Stimulated activated CD4-positive, alpha-beta T cell treated with anti-CD3 and anti-CD28 coated beads, Interleukin-12 subunit alpha, Interleukin-12 subunit beta, amount 100 ng/mL, for 48 hours (primary cell): ENCODE results near the gene INPP5A.

Source experiments
- DNase-seq, 3 donors: peaks; one replicate each; pipeline ENCODE4 v3.0.0-alpha.2; 2020; ENCODE audit warnings: low read depth in 2 of 3, low spot score in 1 of 3

INPP5A gene

DNA sequence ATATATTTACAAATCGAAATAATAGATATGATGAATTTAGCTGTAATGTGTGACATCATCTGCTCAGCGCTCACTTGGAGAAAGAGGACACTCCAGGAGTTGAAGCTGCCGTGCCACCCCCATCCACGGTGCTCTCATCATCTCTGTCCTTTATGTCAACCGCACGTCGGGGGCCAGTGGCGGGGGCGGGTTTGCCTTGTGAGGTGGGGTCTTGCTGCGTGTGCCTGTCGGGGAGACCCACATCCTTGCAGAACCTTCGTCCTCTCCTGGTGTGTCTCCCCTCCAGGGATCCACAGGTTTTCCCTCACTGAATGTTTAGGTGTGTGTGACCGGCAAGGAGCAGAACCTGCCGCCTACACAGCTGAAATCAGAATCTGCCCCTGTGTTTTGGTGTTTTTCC, 71.6 kb downstream of the INPP5A start:
- DNase-seq: no peak

DNA sequence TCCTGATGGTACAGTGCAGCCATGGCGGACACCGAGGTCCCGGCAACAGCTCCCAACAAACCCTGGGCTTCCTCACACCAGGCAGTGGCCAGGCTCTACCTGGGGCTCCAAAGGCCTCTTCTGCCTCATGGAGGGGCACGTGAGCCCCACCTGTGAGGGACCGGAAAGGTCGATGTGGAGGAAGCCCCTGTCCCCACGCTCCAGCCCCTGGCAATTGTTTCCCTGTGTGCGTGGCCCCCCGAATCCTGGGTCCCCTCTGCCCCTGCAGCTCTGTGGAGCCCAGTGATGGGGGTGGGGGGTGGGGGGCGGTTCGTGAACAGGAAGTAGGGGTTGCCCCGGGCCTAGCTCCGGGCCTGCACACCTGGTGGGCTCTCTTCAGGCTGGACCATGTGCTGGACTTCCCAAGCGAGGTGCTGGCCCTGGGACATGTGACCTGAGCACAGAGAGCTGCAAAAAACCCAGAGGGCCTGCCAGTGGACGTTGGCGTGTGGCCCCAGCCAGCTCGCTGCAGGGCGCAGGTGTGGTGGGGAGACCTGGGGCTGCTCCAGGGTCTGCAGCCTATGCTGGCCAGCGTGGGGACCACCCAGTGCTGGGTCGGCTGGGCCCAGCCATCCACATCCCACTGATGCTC, 72.6 kb downstream of the INPP5A start:
- no peak for DNase-seq

DNA sequence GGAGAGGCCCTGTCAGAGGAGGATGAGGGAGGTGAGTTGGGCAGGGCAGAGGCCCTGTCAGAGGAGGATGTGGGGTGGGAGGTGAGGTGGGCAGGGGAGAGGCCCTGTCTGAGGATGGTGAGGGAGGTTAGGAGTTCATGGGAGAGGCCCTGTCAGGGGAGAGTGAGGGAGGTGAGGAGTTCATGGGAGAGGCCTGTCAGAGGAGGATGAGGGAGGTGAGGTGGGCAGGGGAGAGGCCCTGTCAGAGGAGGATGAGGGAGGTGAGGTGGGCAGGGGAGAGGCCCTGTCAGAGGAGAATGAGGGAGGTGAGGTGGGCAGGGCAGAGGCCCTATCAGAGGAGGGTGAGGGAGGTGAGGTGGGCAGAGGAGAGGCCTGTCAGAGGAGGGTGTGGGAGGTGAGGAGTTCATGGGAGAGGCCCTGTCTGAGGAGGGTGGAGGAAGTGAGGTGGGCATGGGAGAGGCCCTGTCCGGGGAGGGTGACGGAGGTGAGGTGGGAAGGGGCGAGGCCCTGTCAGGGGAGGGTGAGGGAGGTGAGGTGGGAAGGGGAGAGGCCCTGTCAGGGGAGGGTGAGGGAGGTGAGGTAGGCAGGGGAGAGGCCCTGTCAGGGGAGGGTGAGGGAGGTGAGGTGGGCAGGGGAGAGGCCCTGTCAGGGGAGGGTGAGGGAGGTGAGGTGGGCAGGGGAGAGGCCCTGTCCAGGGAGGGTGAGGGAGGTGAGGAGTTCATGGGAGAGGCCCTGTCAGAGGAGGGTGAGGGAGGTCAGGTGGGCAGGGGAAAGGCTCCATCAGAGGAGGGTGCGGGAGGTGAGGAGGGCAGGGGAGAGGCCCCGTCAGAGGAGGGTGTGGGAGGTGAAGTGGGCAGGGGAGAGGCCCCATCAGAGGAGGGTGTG, 73.7 kb downstream of the INPP5A start:
- no peak for DNase-seq

DNA sequence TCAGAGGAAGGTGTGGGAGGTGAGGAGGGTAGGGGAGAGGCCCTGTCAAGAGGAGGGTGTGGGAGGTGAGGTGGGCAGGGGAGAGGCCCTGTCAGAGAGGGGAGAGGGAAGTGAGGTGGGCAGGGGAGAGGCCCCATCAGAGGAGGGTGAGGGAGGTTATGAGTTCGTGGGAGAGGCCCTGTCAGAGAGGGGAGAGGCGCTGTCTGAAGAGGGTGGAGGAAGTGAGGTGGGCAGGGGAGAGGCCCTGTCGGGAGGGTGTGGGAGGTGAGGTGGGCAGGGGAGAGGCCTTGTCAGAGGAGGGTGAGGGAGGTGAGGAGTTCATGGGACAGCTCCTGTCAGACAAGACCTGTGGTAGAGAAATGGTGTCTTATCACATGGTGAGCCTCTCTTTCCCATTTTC, 74.4 kb downstream of the INPP5A start:
- no peak for DNase-seq

DNA sequence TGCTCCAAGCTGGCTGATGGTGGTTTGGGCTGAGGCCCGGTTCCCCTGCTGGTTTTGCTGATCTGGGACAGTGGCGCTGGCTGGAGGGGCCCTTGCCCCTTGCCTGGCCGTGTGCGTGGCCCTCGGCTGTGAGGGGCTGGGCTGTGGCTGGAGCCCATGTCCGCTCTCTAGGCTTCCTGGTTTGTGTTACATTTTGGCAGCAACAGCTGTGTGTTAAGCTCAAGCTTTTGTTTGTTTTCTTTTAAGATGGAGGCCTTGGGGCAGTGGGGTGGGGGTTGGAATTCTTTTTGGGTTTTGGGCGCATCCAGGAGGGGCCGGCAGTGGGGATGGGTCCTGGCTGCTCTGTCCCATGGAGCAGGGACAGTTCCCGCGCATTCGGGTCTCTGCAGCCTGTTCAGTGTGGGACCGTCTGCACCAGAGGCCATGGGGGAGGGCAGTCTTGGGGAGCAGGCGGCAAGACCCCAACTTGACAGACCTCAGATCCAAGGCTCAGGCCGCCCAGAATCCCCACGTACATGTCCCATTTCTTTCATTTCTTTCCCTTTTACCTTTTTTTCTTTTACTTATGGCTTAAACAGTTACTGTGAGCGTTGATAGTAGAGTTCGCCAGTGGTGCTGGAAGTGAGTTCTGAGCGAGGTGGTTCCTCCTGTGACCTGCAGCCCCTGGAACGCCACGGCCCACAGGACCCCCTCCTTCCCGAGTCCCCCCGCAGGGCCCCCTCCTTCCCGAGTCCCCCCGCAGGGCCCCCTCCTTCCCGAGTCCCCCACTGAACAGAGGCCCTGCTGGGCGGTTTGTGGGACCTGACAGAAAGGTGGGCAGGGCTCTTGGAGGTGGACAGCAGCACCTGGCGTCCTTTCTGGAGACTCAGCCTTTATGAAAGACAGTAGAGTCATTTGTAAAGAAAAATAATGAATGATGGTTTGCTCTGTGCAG, 75.3 kb downstream of the INPP5A start:
- DNase-seq: no peak

DNA sequence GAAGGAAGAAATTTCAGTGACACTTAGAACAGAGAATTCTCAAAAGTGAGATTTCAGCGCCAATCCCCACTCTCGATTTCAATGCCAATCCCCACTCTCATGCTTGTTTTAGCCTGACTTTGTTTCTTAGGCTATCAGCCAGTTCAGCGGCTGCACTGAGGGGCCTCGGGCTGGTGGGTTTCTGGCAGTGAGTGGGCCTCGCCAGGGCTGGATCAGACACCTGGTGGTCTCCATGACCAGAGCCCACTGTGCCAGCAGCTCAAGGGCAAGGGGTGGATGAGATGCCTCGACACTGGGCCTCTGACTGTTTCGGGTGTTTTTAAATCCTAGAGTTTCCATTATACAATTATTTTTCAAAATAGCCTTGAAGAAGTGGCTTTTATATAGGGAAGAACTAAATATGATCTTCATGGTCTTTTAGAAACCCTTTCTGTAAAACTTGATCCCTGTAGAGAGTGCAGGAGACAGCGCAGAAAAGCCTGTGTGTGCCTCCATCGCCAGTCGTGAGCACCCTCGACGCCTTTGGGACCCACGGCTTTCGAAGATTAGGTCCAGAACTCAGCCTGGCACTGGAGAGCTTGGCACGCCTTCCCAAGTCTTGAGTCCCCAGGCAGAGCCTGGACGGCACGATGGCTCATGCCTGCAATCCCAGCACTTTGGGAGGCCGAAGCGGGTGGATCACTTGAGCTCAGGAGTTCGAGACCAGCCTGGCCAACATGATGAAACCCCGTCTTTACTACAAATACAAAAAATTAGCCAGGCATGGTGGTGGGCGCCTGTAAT, 76.2 kb downstream of the INPP5A start:
- no peak for DNase-seq

DNA sequence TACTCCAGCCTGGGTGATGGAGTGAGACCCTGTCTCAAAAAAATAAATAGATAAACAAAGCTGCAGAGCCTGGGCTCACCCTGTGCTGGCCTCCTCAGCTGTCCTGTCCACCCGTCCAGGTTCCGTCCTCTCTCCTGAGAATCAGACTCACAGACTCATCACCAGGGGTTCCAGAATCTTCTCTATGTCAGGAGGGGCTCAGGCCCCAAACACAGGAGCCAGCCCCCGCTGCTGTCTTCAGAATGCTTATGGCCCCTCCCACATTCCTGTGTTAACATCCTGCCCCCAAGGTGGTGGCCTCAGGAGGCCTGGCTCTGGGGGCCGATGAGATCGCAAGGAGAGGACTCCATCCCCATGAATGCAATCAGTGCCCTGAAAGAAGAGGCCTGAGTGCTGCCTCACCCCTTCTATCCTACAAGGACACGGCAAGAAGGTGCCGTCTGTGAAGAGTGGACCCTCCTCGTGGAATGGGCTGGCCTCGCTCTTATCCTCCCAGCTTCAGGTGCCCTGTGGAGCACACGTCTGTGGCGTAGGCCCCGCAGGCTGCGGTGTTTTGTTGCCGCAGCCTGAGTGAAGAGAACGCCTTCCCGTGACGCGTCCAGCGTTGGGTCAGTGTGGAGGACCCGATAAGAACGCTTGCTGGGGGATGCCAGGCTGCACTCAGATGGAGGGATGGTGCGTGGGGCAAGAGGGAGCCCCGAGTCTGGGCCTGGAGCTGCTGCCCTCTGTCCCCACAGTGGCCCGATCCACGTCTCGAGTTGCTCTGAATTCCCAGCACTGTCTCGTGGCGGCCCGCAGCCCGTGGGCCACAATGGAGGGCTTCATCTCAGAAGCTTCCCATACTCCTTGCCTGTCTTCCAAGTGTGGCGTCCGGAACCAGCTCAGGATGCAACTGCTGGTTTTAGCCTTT, 77.1 kb downstream of the INPP5A start:
- no peak for DNase-seq

DNA sequence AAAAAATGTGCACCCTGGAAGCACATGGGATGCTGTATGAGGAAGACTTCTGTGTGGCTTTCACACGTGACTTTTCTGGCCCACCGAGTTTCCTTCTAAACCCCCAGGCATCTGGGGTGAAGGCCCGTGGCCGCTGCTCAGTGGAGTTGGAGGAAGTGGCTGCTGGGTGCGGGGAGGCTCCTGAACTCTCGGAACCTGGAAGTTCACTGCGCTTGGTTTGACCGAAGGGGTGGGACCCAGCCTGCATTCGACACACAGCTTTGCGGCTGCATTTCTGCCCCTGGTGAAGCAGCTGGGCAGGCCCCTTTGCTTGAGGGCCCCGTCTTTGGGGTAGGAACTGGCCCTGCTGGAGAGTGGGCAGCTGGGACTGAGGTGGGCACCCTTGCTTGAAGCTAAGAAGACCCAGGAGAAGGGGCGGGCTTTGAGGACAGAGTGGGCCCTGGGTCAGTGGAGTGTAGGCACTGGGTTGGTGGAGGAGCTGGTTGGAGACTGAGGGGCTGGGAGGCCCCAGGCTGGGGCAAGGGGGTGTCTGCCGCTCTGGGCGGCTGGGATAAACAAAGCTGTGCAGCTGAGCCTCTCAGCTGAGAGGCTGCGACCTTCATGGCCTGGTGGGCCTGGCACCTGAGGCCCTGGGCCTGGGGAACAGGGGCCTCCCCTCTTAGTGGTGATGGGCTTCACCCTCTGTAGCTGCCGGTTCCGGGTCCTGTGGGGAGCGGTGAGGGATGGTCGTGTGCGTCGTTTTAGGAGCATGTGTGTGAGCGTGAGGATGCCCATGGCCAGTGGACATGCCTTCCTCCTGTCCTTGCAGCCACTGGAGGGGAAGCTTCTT, 78.0 kb downstream of the INPP5A start:
- no peak for DNase-seq

DNA sequence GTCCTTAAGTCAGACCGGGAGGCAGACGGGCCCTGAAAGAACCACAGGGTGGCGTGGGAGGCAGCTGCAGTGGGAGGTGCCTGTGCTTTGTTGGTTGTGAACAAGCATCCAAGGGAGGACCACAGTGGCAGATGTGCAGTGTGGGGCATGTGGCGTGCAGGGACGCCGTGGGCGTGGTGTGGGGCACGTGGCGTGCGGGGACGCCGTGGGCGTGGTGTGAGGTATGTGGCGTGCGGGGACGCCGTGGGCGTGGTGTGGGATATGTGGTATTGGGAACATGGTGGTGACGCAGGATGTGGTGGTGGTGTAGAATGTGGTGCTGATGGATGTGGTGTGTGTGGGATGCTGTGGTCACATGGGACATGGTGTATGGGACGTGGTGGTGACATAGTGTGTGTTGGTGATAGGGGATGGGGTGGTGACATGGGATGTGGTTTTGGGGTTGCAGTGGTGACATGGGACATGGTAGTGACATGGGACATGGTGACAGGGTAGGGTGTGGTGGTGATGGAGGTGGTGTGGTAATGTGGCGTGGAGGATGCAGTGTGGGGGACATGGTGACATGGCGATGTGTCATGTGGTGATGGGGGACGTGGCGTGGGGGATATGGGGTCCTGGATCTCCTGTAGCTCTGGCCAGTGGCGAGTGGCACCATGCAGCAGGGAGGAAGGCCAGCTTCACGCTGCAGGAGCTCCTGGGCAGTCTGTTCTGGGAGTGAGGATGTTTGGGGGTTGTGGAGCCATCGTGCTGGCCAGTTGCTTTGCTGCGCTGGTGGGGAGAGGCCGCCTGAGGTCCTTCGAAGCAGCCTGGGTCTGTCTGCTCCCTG, 78.8 kb downstream of the INPP5A start:
- DNase-seq: peak; percentile 51 to 63 (median 61)

DNA sequence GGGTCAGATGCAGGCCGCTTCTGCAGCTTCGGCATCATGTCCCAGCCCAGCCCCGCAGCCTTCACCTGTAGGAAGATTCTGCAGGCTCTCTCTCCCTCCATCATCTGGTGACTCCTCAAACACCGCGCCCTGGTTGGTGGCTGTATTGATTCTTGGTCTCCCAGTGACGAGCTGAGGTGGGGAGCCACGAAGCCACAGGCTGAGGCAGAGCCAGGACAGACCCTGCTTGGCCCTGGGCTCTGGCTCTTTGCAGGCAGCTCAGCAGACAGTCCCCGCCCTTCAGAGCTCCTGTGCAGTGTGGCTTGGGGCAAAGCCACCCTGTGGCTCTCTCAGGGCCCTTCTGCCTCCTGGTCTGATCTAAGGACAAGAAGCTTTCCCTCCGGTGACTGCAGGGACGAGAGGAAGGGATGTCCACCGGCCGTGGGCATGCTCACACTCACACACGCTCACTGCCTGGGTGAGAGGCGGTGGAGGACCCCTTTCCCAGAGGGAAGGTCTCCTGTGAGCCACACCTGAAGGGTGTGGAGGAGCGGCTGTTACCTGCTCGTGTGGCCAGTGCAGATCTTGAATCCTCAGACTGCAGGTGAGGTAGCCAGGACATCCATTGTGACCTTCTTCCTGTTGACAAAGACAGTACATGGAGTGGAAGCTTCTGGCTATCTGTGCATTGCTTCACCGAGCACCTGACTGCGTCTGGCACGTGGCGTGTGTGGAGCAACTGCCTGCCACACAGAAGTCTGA, 79.6 kb downstream of the INPP5A start:
- DNase-seq: no peak

DNA sequence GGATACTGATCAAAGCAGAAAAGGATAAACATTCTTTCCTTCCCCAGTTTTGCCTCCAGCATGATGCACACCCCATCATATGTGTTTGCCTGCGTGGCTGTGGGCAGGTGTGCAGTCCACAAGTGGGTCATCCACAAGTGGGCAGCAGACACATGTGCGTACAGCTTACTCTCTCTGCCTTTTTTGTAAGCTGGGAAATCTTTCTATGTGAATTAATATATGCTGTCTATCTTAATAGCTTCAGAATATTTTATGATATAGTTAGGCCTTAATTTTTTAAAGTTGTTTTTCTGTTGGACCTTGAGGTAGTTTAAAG, 80.1 kb downstream of the INPP5A start:
- DNase-seq: no peak

DNA sequence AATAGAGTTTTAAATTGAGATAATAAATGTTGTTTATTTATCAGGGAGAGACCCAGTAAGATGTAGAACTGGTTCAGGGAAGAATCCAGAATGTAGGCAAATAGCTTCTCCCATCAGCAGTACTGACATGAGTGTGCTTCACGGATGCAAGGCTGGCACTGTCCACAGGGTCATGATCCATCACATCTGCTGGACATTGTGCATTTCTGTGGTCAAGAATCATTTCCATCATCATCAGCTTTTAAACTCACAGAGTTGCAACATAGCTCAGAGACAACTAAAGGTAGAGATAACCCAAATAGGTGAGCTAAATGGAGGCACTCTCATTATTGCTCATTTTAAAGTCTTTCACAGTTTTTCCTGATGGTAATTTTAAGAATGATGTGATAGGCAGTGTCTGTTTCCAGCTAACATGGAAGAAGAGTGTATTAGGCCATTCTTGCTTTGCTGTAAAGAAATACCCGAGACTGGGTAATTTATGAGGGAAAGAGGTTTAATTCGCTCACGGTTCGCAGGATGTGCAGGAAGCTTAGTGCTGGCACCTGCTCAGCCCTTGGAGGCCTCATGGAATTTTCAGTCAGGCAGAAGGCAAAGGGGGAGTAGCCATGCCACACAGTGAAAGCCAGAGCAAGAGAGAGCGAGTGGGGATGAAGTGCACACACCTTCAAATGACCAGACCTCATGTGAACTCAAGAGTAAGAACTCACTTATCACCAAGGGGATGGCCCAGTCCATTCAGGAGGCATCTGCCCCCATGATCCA, 80.8 kb downstream of the INPP5A start:
- DNase-seq: no peak

DNA sequence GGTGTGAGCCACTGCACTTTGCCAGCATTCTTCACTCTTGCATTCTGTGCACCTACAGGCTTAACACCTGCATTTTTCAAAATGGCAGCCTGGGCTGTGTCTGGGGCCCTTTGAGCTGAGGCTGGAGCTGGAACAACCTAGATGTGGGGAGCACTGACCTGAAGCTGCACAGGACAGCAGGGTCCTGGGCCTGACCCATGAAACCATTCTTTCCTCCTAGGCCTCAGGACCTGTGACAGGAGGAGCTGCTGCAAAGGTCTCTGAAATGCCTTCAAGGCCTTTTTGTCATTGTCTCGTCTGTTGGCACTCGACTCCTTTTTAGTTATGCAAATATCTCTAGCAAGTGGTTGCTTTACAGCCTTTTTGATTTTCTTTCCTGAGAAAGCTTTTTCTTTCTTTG, 82.3 kb downstream of the INPP5A start:
- no peak for DNase-seq

DNA sequence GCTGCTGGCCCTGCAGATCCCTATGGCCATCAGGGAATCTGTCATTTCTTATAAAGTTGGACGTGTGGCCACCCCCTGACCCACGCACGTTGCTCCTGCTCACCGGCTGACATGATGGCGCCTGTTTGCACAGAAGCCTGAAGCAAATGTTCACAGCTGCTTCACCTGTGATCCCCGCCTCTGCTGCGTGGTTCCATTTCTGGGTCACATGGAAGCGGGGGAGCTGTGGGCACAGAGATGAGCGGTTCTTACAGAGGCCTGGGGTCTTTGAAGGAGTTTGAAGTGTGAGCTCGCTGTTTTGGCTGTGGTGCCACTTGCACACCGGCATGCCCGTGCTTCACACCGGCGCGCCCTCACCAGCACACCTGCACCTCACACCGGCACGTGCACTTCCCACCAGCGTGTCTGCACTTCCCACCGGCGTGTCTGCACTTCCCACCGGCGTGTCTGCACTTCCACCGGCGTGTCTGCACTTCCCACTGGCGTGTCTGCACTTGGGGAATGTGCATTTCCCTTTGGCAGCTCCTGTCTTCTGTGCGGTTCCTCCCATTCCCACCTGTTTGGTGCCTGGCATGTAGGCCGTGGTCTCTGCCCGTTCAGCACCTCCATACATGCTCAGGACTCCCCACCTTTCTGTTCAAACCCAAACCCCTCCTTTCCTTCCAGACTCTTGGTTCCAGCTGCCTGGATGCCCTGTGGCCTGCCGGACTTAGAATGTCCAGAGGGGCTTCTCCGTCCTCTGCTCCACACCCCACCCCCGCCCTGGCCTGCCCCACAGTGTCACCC, 86.7 kb downstream of the INPP5A start:
- DNase-seq: no peak

DNA sequence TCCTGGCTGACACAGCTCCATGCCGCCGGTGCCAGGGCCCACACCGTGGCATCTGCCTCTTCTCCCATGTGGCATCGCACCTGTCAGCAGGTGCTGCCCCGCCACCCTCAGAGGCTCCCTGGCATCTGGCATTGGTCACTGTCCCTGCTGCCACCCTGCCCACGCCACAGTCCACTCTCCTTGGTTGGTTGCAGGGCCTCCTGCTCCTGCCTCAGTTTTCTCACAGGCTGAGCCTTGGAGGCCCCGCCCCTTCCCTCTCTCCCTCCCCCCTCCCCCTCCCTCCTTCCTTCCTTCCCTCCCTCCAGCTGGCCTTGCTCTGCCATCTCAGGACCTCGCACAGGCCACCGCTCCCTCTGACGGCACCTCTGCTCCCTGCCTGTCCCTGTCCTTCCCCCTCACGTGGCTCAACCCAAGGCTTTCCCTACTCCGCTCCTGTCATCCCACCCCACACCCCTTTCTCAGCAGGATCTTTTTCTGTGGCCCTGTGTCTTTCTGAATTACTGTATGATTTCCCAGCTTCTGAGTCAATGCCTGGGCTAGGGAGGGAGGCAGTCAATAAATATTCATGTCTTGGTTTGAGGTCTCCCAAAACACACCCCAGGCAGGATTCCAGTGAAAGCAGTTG, 87.4 kb downstream of the INPP5A start:
- DNase-seq: no peak
